Measurements from ENCODE around the gene GEMIN7.

The GEMIN7 gene

GRCh38 chr19:45130236-45130635 lies 51.2 kb downstream of the GEMIN7 start:
- Histone ChIP-seq H2AFZ (ENCODE audit: low read length) (no peak overlapping the region), H3K9ac (ENCODE audit: low read depth, low read length, poor library complexity) (no peak overlapping the region), H2BK120ac (ENCODE audit: low read depth, low read length) (no peak overlapping the region), H3K4me1 (ENCODE audit: control insufficient read depth in 2 of 2, insufficient read depth in 1 of 2, low read depth in 1 of 2, low read length in 2 of 2) (peaks cover 4 to 10% of the 10 kb centered on the region in 2 donors), H2BK5ac (ENCODE audit: low read length) (no peak overlapping the region), H2BK12ac (ENCODE audit: low read length) (no peak overlapping the region), H3K79me1 (ENCODE audit: low read depth, low read length) (peaks cover 17% of the 10 kb centered on the region), H3K9me3 (replicated peaks in 1 of 2; ENCODE audit: control insufficient read depth in 2 of 2, insufficient read depth in 1 of 2, low read depth in 1 of 2, low read length in 2 of 2) (peaks cover 0 to 2% of the 10 kb centered on the region in 2 donors), H3K4ac (ENCODE audit: low read length) (no peak overlapping the region), H2AK5ac (ENCODE audit: low read depth, low read length) (peak overlapping the region; percentile 40), H3K27me3 (ENCODE audit: control insufficient read depth in 3 of 3, insufficient read depth in 3 of 3, low read depth in 1 of 3, low read length in 3 of 3) (no peaks in the 10 kb centered on the region), H3K18ac (ENCODE audit: low read length) (no peak overlapping the region), H3K27ac (replicated peaks; ENCODE audit: low read length) (no peak overlapping the region), H2BK15ac (ENCODE audit: low read length) (peak overlapping the region; percentile 27), H3K23ac (ENCODE audit: low read depth, low read length, poor library complexity) (peak overlapping the region; percentile 60), H4K91ac (ENCODE audit: low read depth, low read length, poor library complexity) (no peak overlapping the region), H3K36me3 (replicated peaks in 1 of 2; ENCODE audit: control insufficient read depth in 2 of 2, insufficient read depth in 2 of 2, low read length in 2 of 2) (peaks cover 0 to 4% of the 10 kb centered on the region in 2 donors), H4K8ac (ENCODE audit: low read depth, low read length) (no peak overlapping the region), H3K14ac (ENCODE audit: low read length) (no peak overlapping the region), H3K4me2 (ENCODE audit: insufficient read depth, low read length, poor library complexity, severe bottlenecking) (no peak overlapping the region), H3K4me3 (ENCODE audit: low read length in 2 of 2) (no peak overlapping the region)
- DNase-seq (ENCODE audit: low spot score): no peak
- WGBS, 2 donors (ENCODE audit: extremely low coverage in 2 of 2, insufficient read length in 2 of 2, insufficient replicate concordance in 1 of 2): no CpG with 5 or more reads among the region's 13 CpGs

- H3K4me2 ChIP-seq (ENCODE audit: insufficient read depth, low read length, poor library complexity, severe bottlenecking): no peak overlapping the region
- peaks cover 0 to 4% of the 10 kb centered on the region in 2 donors for H3K36me3 ChIP-seq (replicated peaks in 1 of 2; ENCODE audit: control insufficient read depth in 2 of 2, insufficient read depth in 2 of 2, low read length in 2 of 2)
- no peak overlapping the region for H2AK5ac ChIP-seq (ENCODE audit: low read depth, low read length)
- no peak overlapping the region for H2BK5ac ChIP-seq (ENCODE audit: low read length)
- no peak overlapping the region for H4K91ac ChIP-seq (ENCODE audit: low read depth, low read length, poor library complexity)
- DNase-seq (ENCODE audit: low spot score): no peak
- H2AFZ ChIP-seq (ENCODE audit: low read length): no peak overlapping the region
- H3K9me3 ChIP-seq (replicated peaks in 1 of 2; ENCODE audit: control insufficient read depth in 2 of 2, insufficient read depth in 1 of 2, low read depth in 1 of 2, low read length in 2 of 2): peaks cover 0 to 2% of the 10 kb centered on the region in 2 donors
- H3K27ac ChIP-seq (replicated peaks; ENCODE audit: low read length): no peak overlapping the region
- no peak overlapping the region for H3K4me3 ChIP-seq (ENCODE audit: low read length in 2 of 2)
- peak overlapping the region; percentile 38 for H3K18ac ChIP-seq (ENCODE audit: low read length)
- H2BK120ac ChIP-seq (ENCODE audit: low read depth, low read length): no peak overlapping the region
- H3K4ac ChIP-seq (ENCODE audit: low read length): no peak overlapping the region
- H4K8ac ChIP-seq (ENCODE audit: low read depth, low read length): no peak overlapping the region
- peaks cover 17% of the 10 kb centered on the region for H3K79me1 ChIP-seq (ENCODE audit: low read depth, low read length)
- H3K14ac ChIP-seq (ENCODE audit: low read length): peak overlapping the region; percentile 2
- peak overlapping the region; percentile 17 for H3K23ac ChIP-seq (ENCODE audit: low read depth, low read length, poor library complexity)
- no CpG with 5 or more reads among the region's 13 CpGs for WGBS, 2 donors (ENCODE audit: extremely low coverage in 2 of 2, insufficient read length in 2 of 2, insufficient replicate concordance in 1 of 2)
- H3K9ac ChIP-seq (ENCODE audit: low read depth, low read length, poor library complexity): no peak overlapping the region
- H2BK15ac ChIP-seq (ENCODE audit: low read length): no peak overlapping the region
- no peaks in the 10 kb centered on the region for H3K27me3 ChIP-seq (ENCODE audit: control insufficient read depth in 3 of 3, insufficient read depth in 3 of 3, low read depth in 1 of 3, low read length in 3 of 3)
- no peak overlapping the region for H2BK12ac ChIP-seq (ENCODE audit: low read length)
- peaks cover 6 to 11% of the 10 kb centered on the region in 2 donors for H3K4me1 ChIP-seq (ENCODE audit: control insufficient read depth in 2 of 2, insufficient read depth in 1 of 2, low read depth in 1 of 2, low read length in 2 of 2)
Observed at GRCh38 chr19:45130888-45131615, 52.0 kb downstream of the GEMIN7 start.

GRCh38 chr19:45133661-45134060 lies 54.6 kb downstream of the GEMIN7 start:
- H2AK5ac ChIP-seq (ENCODE audit: low read depth, low read length): no peak overlapping the region
- H2BK120ac ChIP-seq (ENCODE audit: low read depth, low read length): no peak overlapping the region
- H3K4me3 ChIP-seq (ENCODE audit: low read length in 2 of 2): no peak overlapping the region
- no peak overlapping the region for H2BK5ac ChIP-seq (ENCODE audit: low read length)
- peaks cover 0 to 2% of the 10 kb centered on the region in 2 donors for H3K9me3 ChIP-seq (replicated peaks in 1 of 2; ENCODE audit: control insufficient read depth in 2 of 2, insufficient read depth in 1 of 2, low read depth in 1 of 2, low read length in 2 of 2)
- no peak overlapping the region for H3K18ac ChIP-seq (ENCODE audit: low read length)
- peaks cover 0 to 4% of the 10 kb centered on the region in 2 donors for H3K36me3 ChIP-seq (replicated peaks in 1 of 2; ENCODE audit: control insufficient read depth in 2 of 2, insufficient read depth in 2 of 2, low read length in 2 of 2)
- no peak overlapping the region for H3K14ac ChIP-seq (ENCODE audit: low read length)
- H3K4me2 ChIP-seq (ENCODE audit: insufficient read depth, low read length, poor library complexity, severe bottlenecking): no peak overlapping the region
- H2BK12ac ChIP-seq (ENCODE audit: low read length): no peak overlapping the region
- no peak overlapping the region for H3K23ac ChIP-seq (ENCODE audit: low read depth, low read length, poor library complexity)
- H3K27me3 ChIP-seq (ENCODE audit: control insufficient read depth in 3 of 3, insufficient read depth in 3 of 3, low read depth in 1 of 3, low read length in 3 of 3): no peaks in the 10 kb centered on the region
- H3K79me1 ChIP-seq (ENCODE audit: low read depth, low read length): peaks cover 11% of the 10 kb centered on the region
- H3K9ac ChIP-seq (ENCODE audit: low read depth, low read length, poor library complexity): no peak overlapping the region
- no peak for DNase-seq (ENCODE audit: low spot score)
- peaks cover 17 to 29% of the 10 kb centered on the region in 2 donors for H3K4me1 ChIP-seq (ENCODE audit: control insufficient read depth in 2 of 2, insufficient read depth in 1 of 2, low read depth in 1 of 2, low read length in 2 of 2)
- H3K27ac ChIP-seq (replicated peaks; ENCODE audit: low read length): no peak overlapping the region
- no peak overlapping the region for H2AFZ ChIP-seq (ENCODE audit: low read length)
- H4K8ac ChIP-seq (ENCODE audit: low read depth, low read length): no peak overlapping the region
- no peak overlapping the region for H2BK15ac ChIP-seq (ENCODE audit: low read length)
- WGBS, 2 donors (ENCODE audit: extremely low coverage in 2 of 2, insufficient read length in 2 of 2, insufficient replicate concordance in 1 of 2): no CpG with 5 or more reads among the region's 8 CpGs
- no peak overlapping the region for H4K91ac ChIP-seq (ENCODE audit: low read depth, low read length, poor library complexity)
- no peak overlapping the region for H3K4ac ChIP-seq (ENCODE audit: low read length)

- Histone ChIP-seq H2BK15ac (ENCODE audit: low read length) (no peak overlapping the region), H3K23ac (ENCODE audit: low read depth, low read length, poor library complexity) (peak overlapping the region; percentile 61), H3K9me3 (replicated peaks in 1 of 2; ENCODE audit: control insufficient read depth in 2 of 2, insufficient read depth in 1 of 2, low read depth in 1 of 2, low read length in 2 of 2) (peaks cover 0 to 2% of the 10 kb centered on the region in 2 donors), H2BK120ac (ENCODE audit: low read depth, low read length) (no peak overlapping the region), H4K91ac (ENCODE audit: low read depth, low read length, poor library complexity) (no peak overlapping the region), H3K4me1 (ENCODE audit: control insufficient read depth in 2 of 2, insufficient read depth in 1 of 2, low read depth in 1 of 2, low read length in 2 of 2) (peaks cover 17 to 25% of the 10 kb centered on the region in 2 donors), H3K27ac (replicated peaks; ENCODE audit: low read length) (no peak overlapping the region), H3K18ac (ENCODE audit: low read length) (peak overlapping the region; percentile 81), H3K4me3 (ENCODE audit: low read length in 2 of 2) (no peak overlapping the region), H2AFZ (ENCODE audit: low read length) (no peak overlapping the region), H3K14ac (ENCODE audit: low read length) (no peak overlapping the region), H4K8ac (ENCODE audit: low read depth, low read length) (peak overlapping the region; percentile 99), H2BK12ac (ENCODE audit: low read length) (no peak overlapping the region), H3K27me3 (ENCODE audit: control insufficient read depth in 3 of 3, insufficient read depth in 3 of 3, low read depth in 1 of 3, low read length in 3 of 3) (no peaks in the 10 kb centered on the region), H3K79me1 (ENCODE audit: low read depth, low read length) (peaks cover 16% of the 10 kb centered on the region), H3K4me2 (ENCODE audit: insufficient read depth, low read length, poor library complexity, severe bottlenecking) (no peak overlapping the region), H3K4ac (ENCODE audit: low read length) (no peak overlapping the region), H2AK5ac (ENCODE audit: low read depth, low read length) (peak overlapping the region; percentile 41), H3K9ac (ENCODE audit: low read depth, low read length, poor library complexity) (no peak overlapping the region), H2BK5ac (ENCODE audit: low read length) (peak overlapping the region; percentile 88), H3K36me3 (replicated peaks in 1 of 2; ENCODE audit: control insufficient read depth in 2 of 2, insufficient read depth in 2 of 2, low read length in 2 of 2) (peaks cover under 1 to 4% of the 10 kb centered on the region in 2 donors)
- WGBS, 2 donors (ENCODE audit: extremely low coverage in 2 of 2, insufficient read length in 2 of 2, insufficient replicate concordance in 1 of 2): no CpG with 5 or more reads among the region's 21 CpGs
- DNase-seq (ENCODE audit: low spot score): no peak
Observed at GRCh38 chr19:45135176-45135885, 56.3 kb downstream of the GEMIN7 start.

Measured in neuronal stem cell (in vitro differentiated cells).